HL-60 (cell line): Measurements from ENCODE around the gene AOPEP.

Source experiments
- DNase-seq, 2 experiments: peaks; one replicate each; pipeline ENCODE4 v3.0.0-alpha.2; 2010 to 2020; ENCODE audit warnings: low read depth in 1 of 2, low spot score in 1 of 2
- H3K27ac ChIP-seq: fragments of 250-450 bp; sonication (Bioruptor Pico); replicated peaks from 2 replicates; pipeline ENCODE4 v1.5.1; 2020; ENCODE audit warnings: mild to moderate bottlenecking, moderate library complexity
- H3K27me3 ChIP-seq: fragments of 250-450 bp; sonication (Bioruptor Pico); 2 replicates; pipeline ENCODE4 v1.5.1; 2021; ENCODE audit warnings: mild to moderate bottlenecking, moderate library complexity; ENCODE audit not compliant: insufficient read depth, poor library complexity, severe bottlenecking
- H3K4me3 ChIP-seq: replicated peaks from 2 replicates; pipeline ENCODE4 v1.5.1; 2011; ENCODE audit warnings: mild to moderate bottlenecking, control low read depth, low read length; ENCODE audit not compliant: insufficient read depth
- GABPA ChIP-seq: IDR thresholded peaks from 2 replicates; pipeline ENCODE4 v1.6.1; 2012; ENCODE audit warnings: low read depth
- POLR2AphosphoS5 ChIP-seq: IDR thresholded peaks from 2 replicates; pipeline ENCODE4 v1.6.1; 2012; ENCODE audit warnings: low read depth
- SPI1 ChIP-seq: IDR thresholded peaks from 2 replicates; pipeline ENCODE4 v1.6.1; 2012; ENCODE audit warnings: low read depth, mild to moderate bottlenecking, borderline replicate concordance
- TF ChIP-seq, protein P1 (sequence below): IDR thresholded peaks from 2 replicates; pipeline ENCODE4 v1.6.1; 2012; ENCODE audit warnings: low read depth; ENCODE audit not compliant: insufficient replicate concordance
- TF ChIP-seq, protein P2 (sequence below): IDR thresholded peaks from one replicate; pipeline ENCODE4 v1.5.1; 2011; ENCODE audit warnings: low read length, control low read depth, inconsistent platforms; ENCODE audit not compliant: insufficient read depth

AOPEP gene

DNA sequence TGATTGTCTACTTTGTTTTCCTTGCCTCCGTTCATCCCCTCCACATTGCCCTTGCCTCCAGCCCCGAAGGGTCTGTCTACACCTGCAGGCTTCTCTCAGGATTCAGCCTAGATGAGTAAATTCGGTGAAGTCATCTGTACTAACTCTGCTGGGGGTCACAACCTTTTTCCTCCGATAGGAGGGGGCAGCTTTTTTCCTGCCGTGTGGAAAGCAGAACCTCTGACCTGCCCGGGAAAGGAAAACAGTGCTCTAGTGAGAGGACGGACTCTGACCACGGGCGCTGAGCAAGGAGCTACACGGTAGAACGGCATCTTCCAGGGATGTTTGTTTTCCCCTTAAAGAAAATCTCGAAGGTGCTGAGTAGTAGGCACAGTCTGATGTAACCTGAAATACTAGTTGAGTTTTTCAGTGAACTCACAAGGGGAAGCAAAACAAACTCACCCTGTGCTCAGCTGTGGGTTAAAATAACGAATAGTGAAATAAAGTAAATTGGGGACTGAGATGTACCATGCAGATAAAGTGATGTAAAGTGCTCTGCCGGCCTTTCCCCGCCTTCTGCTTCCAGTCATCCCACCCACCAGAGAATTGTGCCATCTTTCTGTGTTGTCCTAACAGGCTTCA is 281.8 kb downstream of the AOPEP start:
- no peak for TF ChIP-seq SPI1
- TF ChIP-seq, protein P1, sequence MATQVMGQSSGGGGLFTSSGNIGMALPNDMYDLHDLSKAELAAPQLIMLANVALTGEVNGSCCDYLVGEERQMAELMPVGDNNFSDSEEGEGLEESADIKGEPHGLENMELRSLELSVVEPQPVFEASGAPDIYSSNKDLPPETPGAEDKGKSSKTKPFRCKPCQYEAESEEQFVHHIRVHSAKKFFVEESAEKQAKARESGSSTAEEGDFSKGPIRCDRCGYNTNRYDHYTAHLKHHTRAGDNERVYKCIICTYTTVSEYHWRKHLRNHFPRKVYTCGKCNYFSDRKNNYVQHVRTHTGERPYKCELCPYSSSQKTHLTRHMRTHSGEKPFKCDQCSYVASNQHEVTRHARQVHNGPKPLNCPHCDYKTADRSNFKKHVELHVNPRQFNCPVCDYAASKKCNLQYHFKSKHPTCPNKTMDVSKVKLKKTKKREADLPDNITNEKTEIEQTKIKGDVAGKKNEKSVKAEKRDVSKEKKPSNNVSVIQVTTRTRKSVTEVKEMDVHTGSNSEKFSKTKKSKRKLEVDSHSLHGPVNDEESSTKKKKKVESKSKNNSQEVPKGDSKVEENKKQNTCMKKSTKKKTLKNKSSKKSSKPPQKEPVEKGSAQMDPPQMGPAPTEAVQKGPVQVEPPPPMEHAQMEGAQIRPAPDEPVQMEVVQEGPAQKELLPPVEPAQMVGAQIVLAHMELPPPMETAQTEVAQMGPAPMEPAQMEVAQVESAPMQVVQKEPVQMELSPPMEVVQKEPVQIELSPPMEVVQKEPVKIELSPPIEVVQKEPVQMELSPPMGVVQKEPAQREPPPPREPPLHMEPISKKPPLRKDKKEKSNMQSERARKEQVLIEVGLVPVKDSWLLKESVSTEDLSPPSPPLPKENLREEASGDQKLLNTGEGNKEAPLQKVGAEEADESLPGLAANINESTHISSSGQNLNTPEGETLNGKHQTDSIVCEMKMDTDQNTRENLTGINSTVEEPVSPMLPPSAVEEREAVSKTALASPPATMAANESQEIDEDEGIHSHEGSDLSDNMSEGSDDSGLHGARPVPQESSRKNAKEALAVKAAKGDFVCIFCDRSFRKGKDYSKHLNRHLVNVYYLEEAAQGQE: no peak
- TF ChIP-seq, protein P2, sequence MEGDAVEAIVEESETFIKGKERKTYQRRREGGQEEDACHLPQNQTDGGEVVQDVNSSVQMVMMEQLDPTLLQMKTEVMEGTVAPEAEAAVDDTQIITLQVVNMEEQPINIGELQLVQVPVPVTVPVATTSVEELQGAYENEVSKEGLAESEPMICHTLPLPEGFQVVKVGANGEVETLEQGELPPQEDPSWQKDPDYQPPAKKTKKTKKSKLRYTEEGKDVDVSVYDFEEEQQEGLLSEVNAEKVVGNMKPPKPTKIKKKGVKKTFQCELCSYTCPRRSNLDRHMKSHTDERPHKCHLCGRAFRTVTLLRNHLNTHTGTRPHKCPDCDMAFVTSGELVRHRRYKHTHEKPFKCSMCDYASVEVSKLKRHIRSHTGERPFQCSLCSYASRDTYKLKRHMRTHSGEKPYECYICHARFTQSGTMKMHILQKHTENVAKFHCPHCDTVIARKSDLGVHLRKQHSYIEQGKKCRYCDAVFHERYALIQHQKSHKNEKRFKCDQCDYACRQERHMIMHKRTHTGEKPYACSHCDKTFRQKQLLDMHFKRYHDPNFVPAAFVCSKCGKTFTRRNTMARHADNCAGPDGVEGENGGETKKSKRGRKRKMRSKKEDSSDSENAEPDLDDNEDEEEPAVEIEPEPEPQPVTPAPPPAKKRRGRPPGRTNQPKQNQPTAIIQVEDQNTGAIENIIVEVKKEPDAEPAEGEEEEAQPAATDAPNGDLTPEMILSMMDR: no peak
- TF ChIP-seq GABPA: no peak
- no peak for TF ChIP-seq POLR2AphosphoS5
- H3K4me3 ChIP-seq: no peak overlapping the region
- H3K27me3 ChIP-seq: peaks cover 3% of the 10 kb centered on the region
- no peak for DNase-seq
- H3K27ac ChIP-seq: no peak overlapping the region

DNA sequence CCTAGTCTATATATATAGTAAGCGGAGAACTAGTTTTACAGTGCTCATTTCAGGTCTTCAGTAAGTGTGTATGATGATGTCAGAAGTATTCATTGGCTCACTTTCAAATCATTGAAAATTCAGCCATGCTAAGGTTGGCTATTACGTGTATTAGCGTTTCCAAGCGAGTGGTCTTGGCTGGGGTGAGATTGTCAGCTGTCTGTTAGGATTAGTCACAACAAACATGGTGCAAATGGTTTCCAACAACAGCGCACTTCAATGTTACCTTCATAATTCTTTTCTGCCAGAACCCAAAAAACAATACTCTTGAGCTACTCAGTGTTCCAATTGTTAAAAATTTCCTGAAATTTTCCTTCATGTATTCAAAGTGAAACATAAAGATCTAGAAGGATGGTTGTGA is 283.0 kb downstream of the AOPEP start:
- Histone ChIP-seq H3K4me3 (no peak overlapping the region), H3K27ac (no peak overlapping the region), H3K27me3 (no peaks in the 10 kb centered on the region)
- TF ChIP-seq POLR2AphosphoS5 (no peak), SPI1 (no peak), GABPA (no peak)
- TF ChIP-seq, protein P2: no peak
- TF ChIP-seq, protein P1: no peak
- DNase-seq: no peak

DNA sequence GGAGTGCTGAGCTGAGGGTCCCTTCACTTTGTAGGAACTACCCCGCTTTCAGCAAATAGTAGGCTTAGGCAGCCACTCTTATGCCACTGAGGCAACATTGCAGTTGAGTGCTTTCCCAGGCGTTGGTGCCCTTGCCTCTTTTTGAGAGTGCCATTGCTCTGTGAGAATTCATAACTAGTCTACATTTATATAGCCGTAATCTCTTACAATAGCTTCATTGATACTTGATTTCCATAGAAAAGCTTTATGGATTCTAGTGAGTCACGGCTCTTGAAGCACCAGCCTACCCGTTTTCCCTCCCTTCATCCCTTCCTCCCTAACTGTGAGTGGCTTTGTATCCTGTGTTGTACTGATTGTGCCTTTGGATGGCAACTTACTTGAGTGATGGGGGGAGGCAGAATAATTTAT is 283.9 kb downstream of the AOPEP start:
- no peak for DNase-seq
- Histone ChIP-seq H3K27ac (no peak overlapping the region), H3K27me3 (no peaks in the 10 kb centered on the region), H3K4me3 (no peak overlapping the region)
- TF ChIP-seq, protein P2: no peak
- TF ChIP-seq POLR2AphosphoS5: no peak
- TF ChIP-seq, protein P1: no peak
- TF ChIP-seq SPI1: no peak
- TF ChIP-seq GABPA: no peak
